AG04450 (cell line): ENCODE data around the gene ITGAL. TPM values are rescaled to one million over a fixed set of nuclear protein-coding genes. Genes with fewer than 3 reads are reported as not detected.

Experiments used
- CTCF ChIA-PET: fragments of 300-600, 350-600 bp; formaldehyde crosslinking; extraction: SDS; loops from one replicate; lab custom pipeline; 2022; ENCODE audit warnings: antibody characterized with exemption, inconsistent platforms; lab: Charles Lee
- POLR2A ChIA-PET: fragments of 350-600 bp; formaldehyde crosslinking; extraction: SDS; loops from one replicate; lab custom pipeline; 2021; ENCODE audit warnings: antibody characterized with exemption, inconsistent platforms; lab: Yijun Ruan, JAX
- DNase-seq: peaks from one replicate; pipeline ENCODE4 v3.0.0-alpha.2; 2011; ENCODE audit warnings: low read depth, low spot score
- H3K27ac ChIP-seq: one replicate; pipeline ENCODE4 v1.5.1; 2012; ENCODE audit warnings: low read depth, low read length, control low read depth
- H3K27me3 ChIP-seq: one replicate; pipeline ENCODE4 v1.6.0; 2012; ENCODE audit warnings: low read length; ENCODE audit not compliant: control insufficient read depth, insufficient read depth
- H3K4me3 ChIP-seq: 2 replicates; pipeline ENCODE4 v1.5.1; 2011; ENCODE audit warnings: mild to moderate bottlenecking, low read depth, low read length, control low read depth
- H3K9me3 ChIP-seq: 2 replicates; pipeline ENCODE4 v1.5.1; 2012; ENCODE audit warnings: low read length; ENCODE audit not compliant: control insufficient read depth, insufficient read depth
- polyA plus RNA-seq: library from polyadenylated mRNA; depleted of rRNA; stranded (reverse); fragments of >200 nt; gene quantifications from 2 replicates; pipeline ENCODE4 v1.2.3, GENCODE V29; 2011
- TF ChIP-seq, protein P1 (sequence below): IDR thresholded peaks from 2 replicates; pipeline ENCODE4 v1.5.1; 2011; ENCODE audit warnings: low read depth, low read length, control low read depth, inconsistent platforms

Gene ITGAL
- polyA plus RNA-seq, 1 experiment, result not detected

GRCh38 chr16:30430428-30430970, 42.0 kb upstream of the ITGAL start:
- Histone ChIP-seq H3K27ac (no peak overlapping the region), H3K27me3 (no peaks in the 10 kb centered on the region), H3K4me3 (peak overlapping the region; percentile 93), H3K9me3 (no peaks in the 10 kb centered on the region)
- TF ChIP-seq, protein P1, sequence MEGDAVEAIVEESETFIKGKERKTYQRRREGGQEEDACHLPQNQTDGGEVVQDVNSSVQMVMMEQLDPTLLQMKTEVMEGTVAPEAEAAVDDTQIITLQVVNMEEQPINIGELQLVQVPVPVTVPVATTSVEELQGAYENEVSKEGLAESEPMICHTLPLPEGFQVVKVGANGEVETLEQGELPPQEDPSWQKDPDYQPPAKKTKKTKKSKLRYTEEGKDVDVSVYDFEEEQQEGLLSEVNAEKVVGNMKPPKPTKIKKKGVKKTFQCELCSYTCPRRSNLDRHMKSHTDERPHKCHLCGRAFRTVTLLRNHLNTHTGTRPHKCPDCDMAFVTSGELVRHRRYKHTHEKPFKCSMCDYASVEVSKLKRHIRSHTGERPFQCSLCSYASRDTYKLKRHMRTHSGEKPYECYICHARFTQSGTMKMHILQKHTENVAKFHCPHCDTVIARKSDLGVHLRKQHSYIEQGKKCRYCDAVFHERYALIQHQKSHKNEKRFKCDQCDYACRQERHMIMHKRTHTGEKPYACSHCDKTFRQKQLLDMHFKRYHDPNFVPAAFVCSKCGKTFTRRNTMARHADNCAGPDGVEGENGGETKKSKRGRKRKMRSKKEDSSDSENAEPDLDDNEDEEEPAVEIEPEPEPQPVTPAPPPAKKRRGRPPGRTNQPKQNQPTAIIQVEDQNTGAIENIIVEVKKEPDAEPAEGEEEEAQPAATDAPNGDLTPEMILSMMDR, result no peak
- POLR2A ChIA-PET, result interaction anchor here (0.5 to 1.6 kb wide), 5 partner anchors 13 to 204 kb away, joined by 3 to 9 read pairs (median 6); partner anchors contain the start of gene ZNF689
- no peak for DNase-seq
- CTCF ChIA-PET, result interaction anchor here (0.6 to 2.5 kb wide), 17 partner anchors 10 to 462 kb away, joined by 3 to 12 read pairs (median 4); partner anchors contain the start of gene SEPHS2

DNA sequence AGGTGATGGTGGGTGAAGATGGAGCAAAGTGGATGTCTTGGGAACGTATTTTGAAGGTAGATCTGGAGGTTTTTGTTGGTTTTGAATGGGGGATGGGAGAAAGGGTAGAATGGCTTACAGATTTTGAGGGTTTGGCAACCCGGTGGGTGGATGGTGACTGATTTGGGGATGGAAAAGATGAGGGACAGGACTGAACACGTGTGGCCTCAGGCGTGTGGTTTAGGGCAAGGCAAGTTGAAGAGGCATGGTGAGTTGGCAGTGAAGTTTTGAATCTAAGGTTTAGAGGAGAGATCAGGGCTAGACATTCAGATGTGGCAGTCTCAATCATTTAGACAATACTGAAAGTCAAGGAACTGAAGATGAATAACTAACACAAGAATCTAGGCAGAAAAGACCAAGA, 37.7 kb upstream of the ITGAL start:
- POLR2A ChIA-PET, result no interaction called here
- H3K4me3 ChIP-seq, result no peak overlapping the region
- H3K9me3 ChIP-seq, result no peaks in the 10 kb centered on the region
- TF ChIP-seq, protein P1, result no peak
- no peak overlapping the region for H3K27ac ChIP-seq
- CTCF ChIA-PET, result interaction anchor here (0.9 kb wide), 1 partner anchor 15 kb away, joined by 5 read pairs; no protein-coding TSS in a partner anchor
- DNase-seq, result no peak
- no peaks in the 10 kb centered on the region for H3K27me3 ChIP-seq

DNA sequence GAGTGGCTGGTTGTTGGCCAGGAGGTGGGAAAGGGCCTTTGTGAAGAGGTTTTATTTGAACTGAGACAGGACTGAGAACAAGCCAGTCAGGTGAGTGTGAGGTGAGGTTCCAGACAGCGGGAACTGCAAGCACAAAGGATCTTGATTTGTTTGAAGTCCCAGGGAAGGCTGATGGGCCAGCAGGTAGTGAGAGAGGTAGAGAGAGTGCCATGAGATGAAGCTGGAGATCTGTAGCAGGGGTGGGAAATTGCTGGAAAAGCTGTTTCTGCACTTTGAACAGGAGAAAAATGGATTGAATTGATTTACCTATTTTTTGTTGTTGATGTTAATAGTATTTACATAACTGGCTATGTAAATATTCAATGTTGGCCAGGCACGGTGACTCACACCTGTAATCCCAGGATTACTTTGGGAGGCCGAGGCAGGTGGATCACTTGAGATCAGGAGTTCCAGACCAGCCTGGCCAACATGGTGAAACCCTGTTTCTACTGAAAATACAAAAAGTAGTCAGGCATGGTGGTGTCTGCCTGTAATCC, 35.0 kb upstream of the ITGAL start:
- Histone ChIP-seq H3K4me3 (no peak overlapping the region), H3K9me3 (no peaks in the 10 kb centered on the region; the same call in 1 of the 2 replicates), H3K27ac (no peak overlapping the region), H3K27me3 (no peaks in the 10 kb centered on the region)
- DNase-seq, result no peak
- ChIA-PET CTCF (interaction anchor here (1.1 kb wide), 1 partner anchor 190 kb away, joined by 3 read pairs; no protein-coding TSS in a partner anchor), POLR2A (no interaction called here)
- TF ChIP-seq, protein P1, result no peak

DNA sequence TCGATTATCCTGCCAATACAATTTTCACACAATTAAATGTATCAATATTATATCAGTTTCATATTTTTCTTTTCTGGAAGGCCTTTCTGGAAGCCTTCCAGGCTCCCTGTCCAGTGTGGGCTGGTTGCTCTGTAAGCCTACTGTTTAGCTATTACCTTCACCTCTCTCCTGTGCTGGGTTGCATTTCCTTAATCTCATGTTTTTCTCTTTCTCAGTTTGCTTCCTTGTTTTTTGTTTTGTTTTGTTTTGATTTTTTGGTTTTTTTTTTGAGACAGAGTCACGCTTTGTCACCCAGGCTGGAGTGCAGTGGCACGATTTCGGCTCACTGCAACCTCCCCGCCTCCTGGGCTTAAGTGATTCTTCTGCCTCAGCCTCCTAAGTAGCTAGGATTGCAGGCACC, 33.7 kb upstream of the ITGAL start:
- DNase-seq, result no peak
- TF ChIP-seq, protein P1, result no peak
- Histone ChIP-seq H3K4me3 (no peak overlapping the region), H3K27me3 (no peaks in the 10 kb centered on the region), H3K27ac (no peak overlapping the region), H3K9me3 (no peaks in the 10 kb centered on the region; the same call in 1 of the 2 replicates)
- ChIA-PET CTCF (interaction anchor here (0.8 to 1.7 kb wide), 2 partner anchors 9 to 10 kb away, joined by 5 read pairs; partner anchors contain the start of gene DCTPP1), POLR2A (no interaction called here)

GRCh38 chr16:30439720-30440348, 32.7 kb upstream of the ITGAL start:
- POLR2A ChIA-PET, result no interaction called here
- Histone ChIP-seq H3K9me3 (peaks cover 6% of the 10 kb centered on the region), H3K27ac (no peak overlapping the region), H3K4me3 (no peak overlapping the region), H3K27me3 (no peaks in the 10 kb centered on the region)
- TF ChIP-seq, protein P1, result no peak
- DNase-seq, result no peak
- CTCF ChIA-PET, result interaction anchor here (1.7 kb wide), 1 partner anchor 10 kb away, joined by 5 read pairs; the partner anchor contains the start of gene DCTPP1
